Measurements from ENCODE around the gene POLG2.
"Not testable (repeated sequence)": the region's sequence is repeated elsewhere in the genome, so short reads cannot be mapped to it uniquely, and the experiment has no call there.

POLG2 gene

DNA sequence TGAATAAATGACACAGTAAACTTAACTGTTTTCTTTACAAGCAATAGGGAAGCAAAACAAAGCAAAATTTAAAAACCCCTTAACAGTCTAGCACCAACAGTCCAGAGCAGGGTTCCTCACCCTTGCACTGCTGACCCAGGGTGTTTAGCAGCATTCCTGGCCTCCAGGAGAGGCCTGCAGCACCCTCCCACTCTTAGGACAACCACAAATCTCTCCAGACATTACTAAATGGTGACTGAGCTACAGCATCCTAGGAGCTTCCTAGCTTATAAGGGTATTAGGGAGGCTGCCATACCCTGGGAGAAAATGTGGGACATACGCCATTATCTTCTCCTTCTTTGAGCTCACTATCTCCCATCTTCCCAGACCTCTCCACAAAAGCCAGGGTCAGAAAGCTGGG lies 15.9 kb downstream of the POLG2 start:
- no peak for DNase-seq

DNA sequence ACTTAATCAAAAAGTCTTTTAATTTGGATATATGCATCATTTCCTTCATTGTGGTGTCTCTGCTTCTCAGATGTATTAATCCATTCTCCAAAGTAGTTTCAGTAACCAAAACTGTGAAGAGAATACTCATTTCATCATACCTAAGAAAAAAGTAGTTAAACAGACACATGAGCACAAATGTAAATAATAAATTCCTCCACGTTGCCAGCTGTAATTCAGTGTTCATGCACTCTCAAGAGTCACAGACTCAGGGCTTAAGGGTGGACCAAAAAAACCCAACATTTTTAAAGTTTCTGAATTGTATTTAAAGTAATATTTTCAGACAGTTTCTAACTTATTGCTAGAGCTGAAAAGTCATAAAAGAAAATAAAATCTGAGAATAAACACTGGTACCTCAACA lies 19.0 kb downstream of the POLG2 start:
- no peak for DNase-seq

DNA sequence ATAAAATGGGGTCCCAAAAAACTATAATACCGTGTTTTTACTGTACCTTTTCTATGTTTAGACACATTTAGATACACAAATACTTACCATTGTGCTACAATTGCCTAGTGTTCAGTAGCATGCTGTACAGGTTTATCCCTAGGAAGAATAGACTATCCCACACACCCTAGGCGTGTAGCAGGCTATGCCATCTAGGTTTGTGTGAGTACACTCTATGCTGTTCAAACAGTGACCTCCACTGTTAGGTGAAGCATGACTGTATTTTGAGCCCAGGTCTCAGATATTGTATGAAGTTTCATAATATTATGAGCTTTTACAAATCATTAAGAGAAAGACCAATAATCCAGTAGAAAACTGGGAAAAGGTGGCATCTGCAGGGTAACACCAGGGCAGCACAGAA lies 24.3 kb downstream of the POLG2 start:
- DNase-seq: no peak

GRCh38 chr17:64471440-64471839 lies 25.4 kb downstream of the POLG2 start:
- DNase-seq: no peak

DNA sequence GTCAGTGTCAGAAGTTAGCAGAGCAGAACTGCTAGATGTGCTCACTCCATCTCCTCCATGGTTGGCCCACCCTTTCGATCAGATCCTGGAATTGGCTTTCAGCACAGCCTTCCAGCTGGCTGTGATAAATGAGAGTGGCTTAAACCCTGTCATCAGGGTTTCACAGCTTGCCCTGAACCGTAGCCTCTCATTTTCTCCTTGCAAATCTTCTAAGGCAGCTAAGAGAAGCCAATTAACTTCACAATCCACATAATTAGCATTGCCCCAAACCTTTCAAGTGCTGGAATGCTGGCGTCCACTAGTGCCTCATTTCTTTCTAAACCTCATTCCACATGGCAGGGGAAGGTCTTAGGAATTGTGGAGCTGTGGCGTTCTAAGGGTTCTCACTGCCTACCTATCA lies 26.2 kb downstream of the POLG2 start:
- no peak for DNase-seq

GRCh38 chr17:64466834-64467233 lies 30.0 kb downstream of the POLG2 start:
- DNase-seq: not testable (repeated sequence)

DNA sequence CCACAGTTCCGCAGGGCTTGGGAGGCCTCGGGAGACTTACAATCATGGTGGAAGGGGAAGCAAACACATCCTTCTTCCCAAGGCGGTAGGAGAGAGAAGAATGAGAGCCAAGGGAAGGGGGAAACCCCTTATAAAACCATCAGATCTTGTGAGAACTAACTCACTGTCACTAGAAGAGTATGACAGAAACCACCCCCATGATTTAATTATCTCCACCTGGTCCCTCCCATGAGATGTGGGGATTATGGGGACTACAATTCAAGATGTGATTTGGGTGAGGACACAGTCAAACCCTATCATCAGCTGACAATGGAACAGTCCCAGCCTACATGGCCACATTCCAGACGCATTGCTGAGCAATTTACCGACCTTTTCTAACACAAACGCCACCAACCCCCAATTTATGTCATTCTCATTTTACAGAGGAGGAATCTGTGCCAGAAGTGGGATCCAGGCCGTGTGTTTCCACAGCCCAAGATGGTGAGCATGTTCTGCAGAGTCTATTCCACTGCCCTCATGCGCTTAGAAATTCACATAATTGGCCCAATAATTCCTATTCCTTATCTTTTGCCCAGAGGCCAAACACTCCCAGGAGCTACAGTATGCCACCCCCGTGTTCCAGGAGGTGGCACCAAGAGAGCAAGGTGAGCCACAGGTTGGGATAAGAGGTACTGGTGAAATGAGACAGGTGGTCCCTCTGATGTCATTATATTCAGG lies 30.7 kb downstream of the POLG2 start:
- DNase-seq: no peak

- no peak for DNase-seq
Measured at GRCh38 chr17:64461788-64462187, 35.1 kb downstream of the POLG2 start.

DNA sequence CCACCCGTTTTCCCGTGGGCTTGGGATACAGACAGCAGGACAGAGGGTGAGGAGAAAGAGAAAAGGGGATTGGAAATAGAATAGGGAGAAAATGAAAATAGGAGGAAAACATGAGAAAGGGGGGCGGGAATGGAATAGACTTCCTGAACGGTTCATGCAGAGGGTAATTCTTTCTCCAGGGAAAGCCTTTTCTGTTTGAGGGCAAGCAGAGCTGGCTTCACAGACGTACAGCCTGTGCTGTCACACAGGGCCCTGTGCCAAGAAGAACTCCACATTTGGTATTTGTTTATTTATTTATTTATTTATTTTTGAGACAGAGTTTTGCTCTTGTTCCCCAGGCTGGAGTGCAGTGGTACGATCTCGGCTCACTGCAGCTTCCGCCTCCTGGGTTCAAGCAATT lies 35.9 kb downstream of the POLG2 start:
- DNase-seq: no peak

GRCh38 chr17:64459818-64460217 lies 37.0 kb downstream of the POLG2 start:
- DNase-seq: not testable (repeated sequence)

DNA sequence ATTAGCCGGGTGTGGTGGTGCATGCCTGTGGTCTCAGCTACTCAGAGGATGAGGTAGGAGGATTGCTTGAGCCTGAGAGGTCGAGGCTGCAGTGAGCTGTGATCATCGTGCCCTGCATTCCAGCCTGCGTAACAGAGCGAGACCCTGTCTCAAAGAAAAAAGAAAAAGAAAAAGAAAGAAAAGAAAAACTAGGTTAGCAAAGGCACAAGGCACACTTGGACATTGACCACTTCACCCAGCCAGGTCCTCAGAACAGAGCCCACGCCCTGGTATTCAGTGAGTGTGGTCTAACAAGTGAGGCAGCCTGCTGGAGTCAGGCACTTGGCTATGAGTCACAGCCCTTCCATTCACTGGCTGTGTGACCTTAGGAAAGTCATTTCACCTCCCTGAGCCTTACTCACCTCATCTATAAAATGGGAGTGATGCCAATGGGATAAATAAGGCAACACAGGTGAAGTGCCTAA lies 37.5 kb downstream of the POLG2 start:
- DNase-seq: no peak

GRCh38 chr17:64458756-64459155 lies 38.1 kb downstream of the POLG2 start:
- DNase-seq: no peak

DNA sequence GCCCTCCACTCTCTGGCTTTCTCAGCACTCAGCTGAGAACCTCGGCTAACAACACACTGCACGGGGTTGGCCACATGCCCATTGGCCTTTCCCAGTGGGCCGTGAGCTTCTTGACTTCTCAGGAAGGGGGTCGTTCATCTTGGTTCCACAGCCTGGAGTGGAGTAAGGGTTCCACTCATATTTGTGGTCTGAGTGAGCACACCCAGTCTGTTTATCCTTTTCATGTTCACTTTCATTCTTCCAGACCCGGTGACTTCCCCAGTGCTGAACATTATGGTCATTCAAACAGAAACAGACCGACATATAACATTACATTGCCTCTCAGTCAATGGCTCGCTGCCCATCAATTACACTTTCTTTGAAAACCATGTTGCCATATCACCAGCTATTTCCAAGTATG lies 39.7 kb downstream of the POLG2 start:
- no peak for DNase-seq

DNA sequence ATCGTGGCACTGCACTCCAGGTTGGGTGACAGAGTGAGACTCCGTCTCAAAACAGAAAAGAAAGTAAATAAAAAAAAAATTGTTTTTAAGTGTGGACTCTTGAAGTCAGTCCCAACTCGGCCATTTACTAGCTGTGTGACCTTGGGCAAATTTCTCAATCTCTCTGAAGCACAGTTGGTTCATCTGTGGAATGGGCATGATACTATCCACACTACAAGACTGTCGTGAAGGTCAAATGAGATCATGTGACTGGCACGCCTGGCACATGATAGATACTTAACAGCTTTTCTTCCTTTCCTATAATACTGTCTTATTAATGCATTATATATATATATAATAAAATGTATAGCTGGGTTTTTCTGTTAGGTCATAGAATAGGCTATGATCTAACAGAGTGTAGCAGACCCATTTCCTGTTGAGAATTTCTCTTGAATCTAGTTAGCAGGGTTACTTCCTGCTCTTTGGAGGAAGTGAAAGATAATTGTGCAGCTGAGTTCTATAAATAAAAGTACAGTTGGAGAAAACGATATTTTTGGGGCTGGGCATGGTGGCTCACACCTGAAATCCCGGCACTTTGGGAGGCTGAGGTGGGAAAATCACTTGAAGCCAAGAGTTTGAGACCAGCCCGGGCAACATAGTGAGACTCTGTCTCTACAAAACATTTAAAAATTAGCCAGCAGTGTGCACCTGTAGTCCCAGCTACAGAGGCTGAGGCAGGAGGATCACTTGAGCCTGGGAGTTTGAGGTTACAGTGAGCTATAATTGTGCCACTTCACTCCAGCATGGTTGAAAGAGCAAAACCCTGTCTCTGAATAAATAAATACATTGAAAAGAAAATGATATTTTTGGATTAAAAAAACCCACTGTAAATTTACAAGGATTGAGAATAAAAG lies 40.6 kb downstream of the POLG2 start:
- peak in 1 of 5 donors; percentile 48 for DNase-seq

DNA sequence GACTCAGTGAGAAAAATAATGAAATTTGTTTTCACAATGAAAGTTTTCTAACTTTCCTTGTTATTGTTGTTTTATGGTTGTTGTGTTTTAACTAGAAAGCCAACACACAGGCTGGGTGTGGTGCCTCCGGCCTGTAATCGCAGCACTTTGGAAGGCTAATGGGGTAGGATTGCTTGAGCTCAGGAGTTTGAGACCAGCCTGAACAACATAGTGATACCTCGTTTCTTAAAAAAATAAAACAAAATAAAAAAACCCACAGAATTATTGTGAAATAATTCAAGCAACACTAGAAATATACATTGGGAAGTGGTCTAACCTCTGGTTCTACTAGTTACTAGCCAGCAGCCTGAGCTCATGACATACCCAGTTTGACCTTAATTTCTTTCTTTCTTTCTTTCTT lies 47.3 kb downstream of the POLG2 start:
- DNase-seq: no peak

- peak in 1 of 5 donors; percentile 8 for DNase-seq
Measured at GRCh38 chr17:64448665-64449512, 48.0 kb downstream of the POLG2 start, which contains the start of gene MILR1. Gene MILR1 (plus strand): TSS chr17:64449115. CDS start chr17:64449169, 54 bp downstream.

- DNase-seq: peak in 1 of 5 donors; percentile 69
Measured at GRCh38 chr17:64447526-64447925, 49.3 kb downstream of the POLG2 start.

- no peak for DNase-seq
Measured at GRCh38 chr17:64443086-64443760, 53.6 kb downstream of the POLG2 start.

DNA sequence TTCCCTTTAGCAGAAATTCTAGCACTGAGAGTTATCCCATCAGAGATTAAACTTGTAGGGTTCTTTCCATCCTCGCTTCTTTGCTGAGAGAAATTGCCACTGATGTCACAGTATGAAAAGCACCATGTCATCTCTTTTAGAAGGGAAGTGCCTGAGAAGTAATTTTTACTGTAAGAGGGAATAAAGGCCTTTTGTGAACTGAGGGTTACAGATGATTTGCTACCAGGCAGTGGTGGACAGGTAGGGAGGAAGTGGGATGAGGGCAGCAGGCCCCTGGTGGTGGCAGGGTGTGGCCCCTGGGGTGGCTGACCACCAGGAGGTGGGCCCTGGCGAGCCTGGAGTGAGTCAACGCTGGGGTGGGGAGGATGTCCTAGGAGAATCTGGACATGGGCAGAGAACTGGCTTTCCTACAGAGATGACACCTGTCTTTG lies 54.3 kb downstream of the POLG2 start:
- peak in 1 of 5 donors; percentile 36 for DNase-seq

- DNase-seq: peak in 3 of 5 donors; percentile 4 to 55 (median 24)
Measured at GRCh38 chr17:64441772-64442540, 54.9 kb downstream of the POLG2 start.

DNA sequence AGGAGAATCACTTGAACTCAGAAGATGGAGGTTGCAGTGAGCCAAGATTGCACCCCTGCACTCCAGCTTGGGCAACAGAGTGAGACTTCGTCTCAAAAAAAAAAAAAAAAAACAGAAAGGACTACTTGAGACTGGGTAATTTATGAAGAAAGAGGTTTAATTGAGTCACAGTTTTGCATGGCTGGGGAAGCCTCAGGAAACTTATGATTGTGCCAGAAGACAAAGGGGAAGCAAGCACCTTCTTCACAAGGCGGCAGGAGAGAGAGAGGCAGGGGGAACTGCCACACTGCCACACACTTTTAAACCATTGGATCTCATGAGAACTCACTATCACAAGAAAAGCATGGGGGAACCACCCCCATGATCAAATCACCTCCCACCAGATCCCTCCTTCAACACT lies 56.9 kb downstream of the POLG2 start:
- no peak for DNase-seq
